Measurements from ENCODE around the gene TK1.

DNA sequence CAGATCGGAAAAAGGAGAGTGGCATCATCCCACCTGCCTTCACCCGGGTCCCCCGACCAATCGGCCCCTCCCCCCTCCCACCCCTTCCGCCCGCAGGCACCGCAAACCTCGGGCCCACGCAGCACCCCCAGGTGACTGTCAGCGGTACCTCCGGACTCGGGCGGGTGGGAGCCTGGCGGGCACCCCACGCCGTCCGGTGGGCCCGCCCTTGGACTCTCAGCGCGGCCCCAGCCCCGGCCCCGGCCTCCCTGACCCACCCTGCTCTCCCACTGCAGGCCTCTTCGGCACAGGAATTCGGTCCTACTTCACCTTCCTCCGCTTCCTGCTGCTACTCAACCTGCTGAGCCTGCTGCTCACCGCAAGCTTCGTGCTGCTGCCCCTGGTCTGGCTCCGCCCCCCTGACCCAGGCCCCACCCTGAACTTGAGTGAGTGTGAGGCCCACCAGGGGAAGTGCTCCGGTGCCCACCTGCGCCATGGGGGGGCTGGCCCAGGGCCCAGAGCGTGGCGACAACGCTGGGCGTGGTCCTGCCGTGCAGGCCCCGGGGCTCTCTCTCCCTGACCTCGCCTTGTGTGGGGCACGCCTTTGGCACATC, 54.7 kb downstream of the TK1 start:
- TF ChIP-seq, protein P1, sequence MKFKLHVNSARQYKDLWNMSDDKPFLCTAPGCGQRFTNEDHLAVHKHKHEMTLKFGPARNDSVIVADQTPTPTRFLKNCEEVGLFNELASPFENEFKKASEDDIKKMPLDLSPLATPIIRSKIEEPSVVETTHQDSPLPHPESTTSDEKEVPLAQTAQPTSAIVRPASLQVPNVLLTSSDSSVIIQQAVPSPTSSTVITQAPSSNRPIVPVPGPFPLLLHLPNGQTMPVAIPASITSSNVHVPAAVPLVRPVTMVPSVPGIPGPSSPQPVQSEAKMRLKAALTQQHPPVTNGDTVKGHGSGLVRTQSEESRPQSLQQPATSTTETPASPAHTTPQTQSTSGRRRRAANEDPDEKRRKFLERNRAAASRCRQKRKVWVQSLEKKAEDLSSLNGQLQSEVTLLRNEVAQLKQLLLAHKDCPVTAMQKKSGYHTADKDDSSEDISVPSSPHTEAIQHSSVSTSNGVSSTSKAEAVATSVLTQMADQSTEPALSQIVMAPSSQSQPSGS (CRISPR knock-in tag; IDR thresholded peaks at IDR 0.05; ENCODE audit: borderline replicate concordance, low read depth) = no peak
- TF ChIP-seq CTCF (IDR thresholded peaks at IDR 0.05) (no peak), NR1H2 (CRISPR knock-in tag; IDR thresholded peaks at IDR 0.05) (no peak)
- TF ChIP-seq, protein P2, sequence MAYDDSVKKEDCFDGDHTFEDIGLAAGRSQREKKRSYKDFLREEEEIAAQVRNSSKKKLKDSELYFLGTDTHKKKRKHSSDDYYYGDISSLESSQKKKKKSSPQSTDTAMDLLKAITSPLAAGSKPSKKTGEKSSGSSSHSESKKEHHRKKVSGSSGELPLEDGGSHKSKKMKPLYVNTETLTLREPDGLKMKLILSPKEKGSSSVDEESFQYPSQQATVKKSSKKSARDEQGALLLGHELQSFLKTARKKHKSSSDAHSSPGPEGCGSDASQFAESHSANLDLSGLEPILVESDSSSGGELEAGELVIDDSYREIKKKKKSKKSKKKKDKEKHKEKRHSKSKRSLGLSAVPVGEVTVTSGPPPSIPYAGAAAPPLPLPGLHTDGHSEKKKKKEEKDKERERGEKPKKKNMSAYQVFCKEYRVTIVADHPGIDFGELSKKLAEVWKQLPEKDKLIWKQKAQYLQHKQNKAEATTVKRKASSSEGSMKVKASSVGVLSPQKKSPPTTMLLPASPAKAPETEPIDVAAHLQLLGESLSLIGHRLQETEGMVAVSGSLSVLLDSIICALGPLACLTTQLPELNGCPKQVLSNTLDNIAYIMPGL (CRISPR knock-in tag; IDR thresholded peaks at IDR 0.05) = no peak; the same call in 1 of the 2 replicates

Measured in WTC11 (cell line).